Mucosa of descending colon (tissue), 3 donors: ENCODE measurements around the gene NEU1. TPM values are rescaled to one million over a fixed set of nuclear protein-coding genes. Genes with fewer than 3 reads are reported as not detected.
"Not testable (repeated sequence)": the region's sequence is repeated elsewhere in the genome, so short reads cannot be mapped to it uniquely, and the experiment has no call there.

Experiments
- ATAC-seq: fragments of 200-7000 bp; cut with Tn5 transposase; one replicate; pipeline ENCODE4 v1.9.1; 2020; ENCODE audit warnings: mild to moderate bottlenecking, moderate library complexity
- DNase-seq, 3 donors: peaks; one replicate each; pipeline ENCODE4 v3.0.0-alpha.2; 2020
- H3K36me3 ChIP-seq: fragments of 200-600 bp; one replicate; pipeline ENCODE4 v1.8.0; 2021; ENCODE audit warnings: low read depth, mild to moderate bottlenecking
- H3K4me1 ChIP-seq: fragments of 200-600 bp; one replicate; pipeline ENCODE4 v1.8.0; 2021; ENCODE audit warnings: low read depth, mild to moderate bottlenecking
- H3K4me3 ChIP-seq: fragments of 200-600 bp; one replicate; pipeline ENCODE4 v1.8.0; 2021; ENCODE audit warnings: mild to moderate bottlenecking
- H3K9me3 ChIP-seq: fragments of 200-600 bp; one replicate; pipeline ENCODE4 v1.8.0; 2021; ENCODE audit warnings: mild to moderate bottlenecking
- intact Hi-C, 2 donors: fragments of 100-400 bp; cut with DNase I in 1 of 2; cut with micrococcal nuclease in 1 of 2; formaldehyde crosslinking; loops; one replicate each; pipeline versions ENCODE4 v1.11.0 to v1.11.1; 2022; cut with DNase I, micrococcal nuclease
- total RNA-seq, 3 donors: library from RNA; stranded (reverse); fragmentation: NEBNext Ultra II Directional in 2 of 3; extraction: Animal tissue kit (Norgen Biotek cat#: 25700) in 2 of 3; gene quantifications; one replicate each; pipeline versions ENCODE4 v1.2.1 to v1.2.4, GENCODE V29; 2021 to 2023
- TF ChIP-seq, protein P1 (sequence below): fragments of 200-600 bp; IDR thresholded peaks from one replicate; pipeline ENCODE4 v1.8.0; 2022; ENCODE audit warnings: antibody characterized with exemption, mild to moderate bottlenecking
- donor health status: DM: no; HTN: no; CAD: no; lungs with moderate emphysema.
- donor health status: DM: no; HTN: no; CAD: no.
- donor health status: DM: no; HTN: yes; CAD: no.

NEU1 gene
- total RNA-seq, 3 donors from 2014 or later = 44.0 to 65.7 (median 45.0) TPM

DNA sequence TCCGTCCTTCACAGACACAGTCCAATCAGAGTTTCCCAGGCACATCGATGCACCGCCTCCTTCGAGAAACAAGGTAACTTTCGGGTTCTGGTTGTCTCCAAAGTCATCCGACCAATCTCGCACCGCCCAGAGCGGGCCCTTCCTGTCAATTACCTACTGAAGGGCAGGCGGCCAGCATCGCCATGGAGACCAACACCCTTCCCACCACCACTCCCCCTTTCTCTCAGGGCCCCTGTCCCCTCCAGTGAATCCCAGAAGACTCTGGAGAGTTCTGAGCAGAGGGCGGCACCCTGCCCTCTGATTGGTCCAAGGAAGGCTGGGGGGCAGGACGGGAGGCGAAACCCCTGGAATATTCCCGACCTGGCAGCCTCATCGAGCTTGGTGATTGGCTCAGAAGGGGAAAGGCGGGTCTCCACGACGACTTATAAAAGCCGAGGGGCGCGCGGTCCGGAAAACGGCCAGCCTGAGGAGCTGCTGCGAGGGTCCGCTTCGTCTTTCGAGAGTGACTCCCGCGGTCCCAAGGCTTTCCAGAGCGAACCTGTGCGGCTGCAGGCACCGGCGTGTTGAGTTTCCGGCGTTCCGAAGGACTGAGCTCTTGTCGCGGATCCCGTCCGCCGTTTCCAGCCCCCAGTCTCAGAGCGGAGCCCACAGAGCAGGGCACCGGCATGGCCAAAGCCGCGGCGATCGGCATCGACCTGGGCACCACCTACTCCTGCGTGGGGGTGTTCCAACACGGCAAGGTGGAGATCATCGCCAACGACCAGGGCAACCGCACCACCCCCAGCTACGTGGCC, 35.1 kb downstream of the NEU1 start, which contains the start of gene HSPA1B:
HSPA1B (plus strand) TSS at position 453 of the 794 bp plus-strand sequence; CDS start at position 666, 213 bp downstream.
- ATAC-seq = peak; percentile 84
- peaks cover 4% of the 10 kb centered on the region for H3K36me3 ChIP-seq
- intact Hi-C loops = no loop called here
- peak; percentile 98 to 99 (median 99) for DNase-seq
- TF ChIP-seq, protein P1, sequence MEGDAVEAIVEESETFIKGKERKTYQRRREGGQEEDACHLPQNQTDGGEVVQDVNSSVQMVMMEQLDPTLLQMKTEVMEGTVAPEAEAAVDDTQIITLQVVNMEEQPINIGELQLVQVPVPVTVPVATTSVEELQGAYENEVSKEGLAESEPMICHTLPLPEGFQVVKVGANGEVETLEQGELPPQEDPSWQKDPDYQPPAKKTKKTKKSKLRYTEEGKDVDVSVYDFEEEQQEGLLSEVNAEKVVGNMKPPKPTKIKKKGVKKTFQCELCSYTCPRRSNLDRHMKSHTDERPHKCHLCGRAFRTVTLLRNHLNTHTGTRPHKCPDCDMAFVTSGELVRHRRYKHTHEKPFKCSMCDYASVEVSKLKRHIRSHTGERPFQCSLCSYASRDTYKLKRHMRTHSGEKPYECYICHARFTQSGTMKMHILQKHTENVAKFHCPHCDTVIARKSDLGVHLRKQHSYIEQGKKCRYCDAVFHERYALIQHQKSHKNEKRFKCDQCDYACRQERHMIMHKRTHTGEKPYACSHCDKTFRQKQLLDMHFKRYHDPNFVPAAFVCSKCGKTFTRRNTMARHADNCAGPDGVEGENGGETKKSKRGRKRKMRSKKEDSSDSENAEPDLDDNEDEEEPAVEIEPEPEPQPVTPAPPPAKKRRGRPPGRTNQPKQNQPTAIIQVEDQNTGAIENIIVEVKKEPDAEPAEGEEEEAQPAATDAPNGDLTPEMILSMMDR = no peak
- no peaks in the 10 kb centered on the region for H3K9me3 ChIP-seq
- H3K4me3 ChIP-seq = peak within 1 kb of the TSS; percentile 54
- peaks cover 49% of the 10 kb centered on the region for H3K4me1 ChIP-seq

DNA sequence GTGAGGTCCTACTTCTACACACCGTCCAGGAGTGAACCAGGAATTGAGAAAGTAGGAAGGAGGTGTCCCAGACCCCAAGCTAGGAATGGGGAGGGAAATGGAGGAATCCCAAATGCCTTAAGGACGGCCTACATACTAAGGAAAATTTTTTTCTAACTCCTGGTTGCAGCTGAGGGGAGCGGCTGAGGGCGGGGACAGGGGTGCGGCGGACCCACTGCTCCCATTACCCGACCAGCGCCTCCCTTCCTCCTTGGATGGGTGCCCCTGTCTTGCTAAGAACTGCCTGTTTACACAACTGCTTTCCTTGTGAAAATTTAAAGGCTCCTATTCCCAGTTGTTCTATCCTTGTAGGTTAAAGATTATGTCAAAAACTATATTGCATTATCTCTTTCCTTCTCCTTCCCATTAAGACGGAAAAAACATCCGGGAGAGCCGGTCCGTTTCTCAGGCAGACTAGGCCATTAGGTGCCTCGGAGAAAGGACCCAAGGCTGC, 35.8 kb downstream of the NEU1 start:
- peak; percentile 64 for ATAC-seq
- Histone ChIP-seq H3K9me3 (no peaks in the 10 kb centered on the region), H3K36me3 (peaks cover 4% of the 10 kb centered on the region), H3K4me1 (peaks cover 44% of the 10 kb centered on the region), H3K4me3 (peak overlapping the region; percentile 54)
- TF ChIP-seq, protein P1 = no peak
- DNase-seq = peak; percentile 90 to 94 (median 94)
- intact Hi-C loops = no loop called here

GRCh38 chr6:31825553-31825952, 37.1 kb downstream of the NEU1 start:
- no peaks in the 10 kb centered on the region for H3K9me3 ChIP-seq
- peaks cover 42% of the 10 kb centered on the region for H3K4me1 ChIP-seq
- ATAC-seq = no peak
- TF ChIP-seq, protein P1 = no peak
- no peak for DNase-seq
- peaks cover 4% of the 10 kb centered on the region for H3K36me3 ChIP-seq
- intact Hi-C loops = no loop called here
- H3K4me3 ChIP-seq = no peak overlapping the region

DNA sequence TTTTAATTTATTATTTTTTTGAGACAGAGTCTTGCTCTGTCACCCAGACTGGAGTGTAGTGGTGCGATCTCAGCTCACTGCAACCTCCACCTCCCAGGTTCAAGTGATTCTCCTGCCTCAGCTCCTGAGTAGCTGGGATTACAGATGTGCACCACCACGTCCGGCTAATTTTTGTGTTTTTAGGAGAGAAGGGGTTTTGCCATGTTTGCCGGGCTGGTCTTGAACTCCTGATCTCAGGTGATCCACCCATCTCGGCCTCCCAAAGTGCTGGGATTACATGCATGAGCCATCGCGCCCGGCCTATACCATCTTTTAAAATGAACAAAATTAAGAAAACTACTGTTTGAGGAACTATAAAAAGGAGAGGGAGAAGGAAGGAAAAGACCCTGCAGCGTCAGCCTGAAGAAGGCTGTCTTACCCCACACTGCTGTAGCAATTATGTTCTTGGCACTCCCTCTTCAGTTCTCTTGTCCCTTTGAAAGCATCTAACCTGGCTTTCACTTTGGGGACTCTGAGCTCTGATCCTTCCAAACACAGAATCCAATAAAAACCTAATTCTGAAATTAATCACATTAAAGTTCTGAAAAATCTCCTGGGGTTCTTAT, 38.9 kb downstream of the NEU1 start:
- peaks cover 60% of the 10 kb centered on the region for H3K4me1 ChIP-seq
- H3K9me3 ChIP-seq, intact Hi-C loops, H3K4me3 ChIP-seq, DNase-seq, H3K36me3 ChIP-seq, ATAC-seq: not testable (repeated sequence)

DNA sequence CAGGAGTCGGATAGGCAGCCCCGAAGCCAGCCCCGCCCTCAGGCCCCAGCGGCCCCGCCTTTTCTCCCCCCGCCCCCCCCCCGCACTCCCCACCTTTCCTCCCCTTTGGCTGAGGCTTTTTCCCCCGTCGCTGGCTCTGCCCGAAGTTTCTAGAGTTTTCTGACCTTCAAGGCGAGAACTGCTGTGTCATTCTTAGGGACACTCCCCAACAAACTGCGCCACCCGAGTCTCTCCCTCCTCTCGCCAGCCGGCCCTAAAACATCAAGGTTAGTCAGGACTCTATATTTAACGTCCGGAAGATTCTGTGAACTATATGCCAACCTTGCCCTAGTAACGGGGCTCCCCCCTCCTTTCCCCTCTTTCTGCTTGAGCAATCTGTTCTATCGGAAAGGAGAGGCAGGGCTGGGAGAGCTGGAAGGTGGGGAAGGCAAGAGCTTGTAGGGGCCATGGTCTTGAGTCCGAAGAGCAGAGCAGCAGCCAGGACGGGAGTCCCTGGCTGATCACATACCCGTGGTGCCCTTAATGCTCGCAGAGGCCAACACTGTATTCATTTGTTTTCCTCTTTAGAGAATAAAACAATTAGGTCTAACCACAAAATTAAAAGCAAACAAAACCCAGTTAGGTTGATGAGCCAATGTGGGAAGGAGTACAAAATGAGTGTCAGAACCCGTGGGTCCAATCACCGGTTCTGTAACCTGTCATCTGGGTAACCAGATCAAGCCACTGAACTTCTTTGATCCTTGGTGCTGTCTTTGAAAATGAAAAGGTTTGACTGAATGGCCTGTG, 40.4 kb downstream of the NEU1 start:
- intact Hi-C loops = no loop called here
- DNase-seq (peak; percentile 85 to 89 (median 86)), ATAC-seq (peak; percentile 66)
- Histone ChIP-seq H3K9me3 (no peaks in the 10 kb centered on the region), H3K4me1 (peaks cover 69% of the 10 kb centered on the region), H3K36me3 (peaks cover under 1% of the 10 kb centered on the region), H3K4me3 (peak overlapping the region; percentile 14)
- TF ChIP-seq, protein P1 = no peak
